Islet of Langerhans (tissue), 1 donor: ENCODE results near the gene MMP15.

Source experiments
- FAIRE-seq: peaks from one replicate; lab custom pipeline; 2011; peaks lifted over from hg19 to GRCh38; lab: Jason Lieb, UNC

MMP15 gene

DNA sequence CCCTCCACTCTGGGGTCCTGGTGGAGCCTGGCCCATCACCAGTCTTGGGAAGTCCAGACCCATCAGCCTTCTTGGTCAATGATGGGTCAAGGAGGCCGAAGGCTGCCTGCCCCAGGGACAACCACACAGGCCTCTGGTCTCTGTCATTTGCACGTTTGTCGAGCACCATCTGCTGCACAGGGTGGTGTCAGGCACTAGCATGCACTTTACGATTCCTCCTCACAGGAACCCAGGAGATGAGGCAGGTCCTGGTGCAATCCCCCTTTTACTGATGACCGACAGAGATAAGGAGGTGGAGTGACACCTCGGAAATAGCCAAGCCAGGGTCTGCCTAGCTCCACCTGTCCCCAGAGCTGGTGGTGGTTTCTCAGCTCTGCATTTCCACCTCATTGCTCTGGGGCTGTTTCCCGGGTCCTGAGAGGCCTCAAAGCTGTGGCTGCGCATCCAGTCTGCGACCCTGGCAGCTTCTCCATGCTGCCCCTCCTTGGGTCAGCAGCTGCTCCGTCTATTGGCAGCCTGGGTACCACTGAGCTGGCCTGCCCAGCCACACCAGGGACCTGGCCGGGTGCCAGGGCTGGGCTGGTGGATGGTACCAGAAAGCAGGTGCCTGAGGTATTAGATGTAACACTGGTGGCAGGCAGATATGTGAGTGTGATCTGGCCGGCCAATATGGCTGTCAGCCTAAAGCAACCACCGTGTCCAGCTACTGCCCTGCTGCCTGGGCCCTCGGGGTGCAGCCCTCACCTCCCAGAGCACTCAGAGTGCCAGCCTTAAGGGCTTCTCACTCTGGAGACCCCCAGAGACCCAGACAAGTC is 10.0 kb downstream of the MMP15 start:
- FAIRE-seq = no peak

GRCh38 chr16:58036943-58037342 is 11.4 kb downstream of the MMP15 start:
- FAIRE-seq = no peak

DNA sequence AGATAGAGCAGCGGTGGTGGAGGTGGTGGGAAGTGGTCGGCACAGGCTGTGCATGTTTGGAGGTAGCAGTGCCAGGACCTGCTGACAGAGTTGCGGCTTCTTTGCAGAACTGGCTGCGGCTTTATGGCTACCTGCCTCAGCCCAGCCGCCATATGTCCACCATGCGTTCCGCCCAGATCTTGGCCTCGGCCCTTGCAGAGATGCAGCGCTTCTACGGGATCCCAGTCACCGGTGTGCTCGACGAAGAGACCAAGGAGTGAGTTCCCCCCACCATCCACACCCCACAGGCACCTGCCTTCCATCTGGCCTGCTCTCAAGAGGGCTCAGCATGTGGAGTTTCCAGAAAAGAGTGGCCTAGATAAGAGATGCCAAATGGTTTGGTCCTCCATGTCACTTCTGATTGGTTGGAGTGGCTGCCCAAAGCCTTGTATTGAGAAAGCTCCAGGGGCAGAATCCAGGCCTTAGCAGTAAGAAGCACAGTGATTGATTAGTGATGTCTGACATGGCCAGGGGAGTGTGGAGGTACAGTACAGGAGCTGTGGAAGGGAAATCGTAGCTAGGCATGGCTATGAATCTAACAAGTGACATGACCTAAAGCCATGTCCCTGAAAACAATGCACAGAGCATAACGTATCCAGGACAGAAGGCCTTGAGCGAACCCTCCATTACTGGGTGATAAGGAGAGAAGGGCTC is 12.0 kb downstream of the MMP15 start:
- no peak for FAIRE-seq

DNA sequence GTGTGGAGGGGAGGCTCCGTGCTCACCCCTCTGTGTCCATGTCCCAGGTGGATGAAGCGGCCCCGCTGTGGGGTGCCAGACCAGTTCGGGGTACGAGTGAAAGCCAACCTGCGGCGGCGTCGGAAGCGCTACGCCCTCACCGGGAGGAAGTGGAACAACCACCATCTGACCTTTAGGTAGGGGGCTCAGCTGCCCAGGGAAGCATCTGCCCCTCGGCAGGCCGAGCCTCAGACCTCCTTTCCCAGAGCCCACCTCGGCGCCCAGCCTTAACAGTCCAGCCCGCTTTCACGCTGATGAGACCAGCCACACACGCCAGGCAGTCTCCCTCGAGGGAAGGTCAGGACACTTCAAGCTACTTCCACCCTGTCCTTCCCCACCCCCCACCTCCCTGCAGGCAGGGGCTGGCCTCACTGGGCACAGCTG is 12.7 kb downstream of the MMP15 start:
- no peak for FAIRE-seq

GRCh38 chr16:58039829-58040495 is 14.4 kb downstream of the MMP15 start:
- no peak for FAIRE-seq

- no peak for FAIRE-seq
Observed at GRCh38 chr16:58040496-58040846, 14.9 kb downstream of the MMP15 start.

DNA sequence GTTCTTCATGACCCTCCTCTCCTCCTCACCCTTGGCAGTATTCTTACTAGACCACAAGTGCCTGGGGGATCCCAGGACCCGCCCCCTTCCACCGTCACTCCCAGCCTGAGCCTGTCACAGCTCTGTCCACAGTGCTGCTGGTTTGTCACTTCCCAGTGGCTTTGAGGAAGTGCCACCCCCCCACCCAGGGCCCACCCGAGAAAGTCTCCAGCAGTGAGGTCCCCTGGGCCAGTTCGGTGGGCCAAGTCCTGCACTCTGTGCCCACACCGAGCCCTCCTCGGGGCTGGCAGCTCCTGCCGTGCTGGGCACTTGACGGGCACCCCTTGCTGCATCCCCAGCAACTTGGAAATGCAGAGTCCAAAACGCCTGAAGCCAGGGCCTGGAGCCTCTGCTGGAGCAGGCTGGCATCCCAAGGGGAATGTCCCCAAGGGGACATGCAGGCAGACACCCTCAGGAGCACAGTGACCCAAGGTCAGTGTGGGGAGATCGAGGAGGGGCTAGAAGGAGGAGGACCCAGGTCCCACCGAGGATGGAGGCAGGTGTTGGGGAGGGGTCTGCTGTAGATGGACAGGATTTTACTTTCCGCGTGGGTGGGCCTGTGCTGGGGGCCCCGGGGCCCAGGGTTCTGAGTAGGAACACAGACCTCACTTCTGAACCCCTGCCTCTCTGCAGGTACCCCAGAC is 15.5 kb downstream of the MMP15 start:
- FAIRE-seq = no peak

- FAIRE-seq = no peak
Observed at GRCh38 chr16:58041628-58041955, 16.0 kb downstream of the MMP15 start.

- FAIRE-seq = no peak
Observed at GRCh38 chr16:58042001-58042885, 16.7 kb downstream of the MMP15 start.

DNA sequence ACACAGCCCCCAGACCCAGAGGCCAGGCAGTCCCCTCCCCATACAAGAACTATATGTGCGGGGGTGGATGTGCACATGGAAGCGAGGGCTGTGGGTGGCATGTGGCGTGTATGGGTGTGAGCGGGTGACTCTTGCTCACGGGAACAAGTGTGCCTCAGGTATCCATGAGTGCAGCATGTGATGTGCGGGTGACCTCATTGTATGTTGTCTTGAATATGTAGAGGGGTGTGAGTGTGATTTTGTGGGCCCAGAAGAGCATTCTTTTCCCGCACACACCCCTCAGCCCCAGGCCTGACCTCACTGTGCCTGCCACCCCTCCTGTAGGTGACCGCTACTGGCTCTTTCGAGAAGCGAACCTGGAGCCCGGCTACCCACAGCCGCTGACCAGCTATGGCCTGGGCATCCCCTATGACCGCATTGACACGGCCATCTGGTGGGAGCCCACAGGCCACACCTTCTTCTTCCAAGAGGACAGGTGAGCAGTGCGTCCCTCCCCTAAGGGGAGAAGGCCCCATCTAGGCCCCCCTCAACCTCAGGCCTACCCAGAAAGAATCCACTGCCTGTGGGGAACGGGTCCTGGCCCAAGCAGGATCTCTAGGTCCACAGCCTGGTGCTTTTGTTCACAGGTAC is 17.4 kb downstream of the MMP15 start:
- no peak for FAIRE-seq

- FAIRE-seq = no peak
Observed at GRCh38 chr16:58043571-58044155, 18.1 kb downstream of the MMP15 start.

- no peak for FAIRE-seq
Observed at GRCh38 chr16:58044266-58045019, 18.9 kb downstream of the MMP15 start.

- FAIRE-seq = no peak
Observed at GRCh38 chr16:58045096-58045495, 19.5 kb downstream of the MMP15 start.

GRCh38 chr16:58046054-58046881 is 20.7 kb downstream of the MMP15 start:
- FAIRE-seq = no peak

GRCh38 chr16:58046936-58047335 is 21.4 kb downstream of the MMP15 start:
- FAIRE-seq = no peak

DNA sequence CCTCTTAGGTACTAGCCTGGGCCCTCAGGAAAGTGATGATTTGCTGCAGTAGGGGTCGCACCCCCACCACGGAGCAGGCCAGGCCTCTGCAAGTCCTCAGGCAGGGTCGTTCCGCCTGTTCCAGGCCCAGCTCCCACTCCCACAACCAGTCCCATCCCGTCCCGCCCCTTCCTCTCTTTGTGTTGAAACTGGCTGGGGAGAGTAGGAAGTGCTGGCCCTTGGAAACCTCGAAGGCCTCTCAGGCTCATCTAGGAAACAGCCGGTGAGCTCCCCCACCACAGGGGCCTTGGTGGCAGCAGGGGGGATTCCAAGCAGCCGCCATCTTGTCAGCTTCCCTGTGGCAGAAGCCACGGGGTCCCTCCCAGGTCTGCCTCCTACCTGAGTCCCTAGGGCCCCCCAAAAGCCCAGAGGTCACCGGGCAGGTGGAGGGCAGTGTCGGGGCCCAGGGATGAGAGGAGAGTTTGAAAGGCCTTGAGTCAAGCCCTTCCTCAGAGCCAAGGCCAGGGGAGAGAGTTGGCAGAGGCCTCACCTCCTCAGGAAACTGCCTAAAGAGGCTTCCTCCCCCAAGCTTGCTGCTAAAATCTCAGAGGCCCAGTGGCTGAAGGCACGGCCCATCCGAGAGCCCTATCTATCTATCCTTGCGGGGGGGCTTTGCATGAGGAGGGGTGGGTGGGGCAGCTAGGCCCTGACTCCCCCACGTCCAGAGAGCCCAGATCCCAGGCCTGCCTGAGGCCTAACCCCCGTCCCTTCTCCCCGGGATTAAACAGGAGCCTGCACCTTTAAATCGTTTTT is 22.2 kb downstream of the MMP15 start:
- no peak for FAIRE-seq

- FAIRE-seq = no peak
Observed at GRCh38 chr16:58048494-58049231, 23.1 kb downstream of the MMP15 start.
